ENCODE measurements around the gene FBXO46.
A peak's percentile ranks its signal among the peaks of the same experiment; 100 is the strongest.

The FBXO46 gene

DNA sequence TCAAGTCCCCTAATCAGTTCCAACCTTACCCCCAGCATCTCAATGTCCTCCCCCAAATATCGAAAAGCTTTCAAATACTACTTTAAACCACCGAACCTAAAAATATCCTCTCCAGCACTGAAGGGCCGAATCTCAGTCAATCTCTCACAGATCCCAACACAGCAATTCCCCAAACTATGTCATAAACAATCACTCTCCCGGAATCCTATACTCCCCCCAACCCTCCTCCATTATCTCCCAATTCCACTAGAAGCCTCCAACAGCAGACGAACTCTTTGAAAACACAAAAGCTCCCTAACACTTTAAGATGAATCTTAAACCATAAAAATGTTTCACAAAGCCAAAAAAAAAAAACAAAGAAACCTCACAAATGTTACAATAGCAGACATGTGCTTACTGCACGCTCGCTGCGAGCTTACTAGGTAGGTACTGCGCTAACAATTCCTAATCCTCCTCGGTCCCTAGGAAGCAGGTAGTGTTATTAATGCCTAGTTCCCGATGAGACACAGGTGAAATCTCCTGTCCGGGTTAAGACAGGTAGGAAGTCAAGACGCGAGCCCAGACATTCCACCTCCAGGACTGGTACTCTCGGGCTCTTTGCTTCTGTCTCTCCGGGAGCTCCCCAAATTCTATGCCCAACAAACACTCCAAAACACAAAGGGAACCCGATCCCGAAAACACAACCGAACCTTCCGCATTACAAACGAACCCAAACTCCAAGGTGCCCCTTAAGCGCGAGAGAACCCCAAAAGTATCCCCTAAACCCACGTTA, 14.2 kb downstream of the FBXO46 start (continued):
- TF ChIP-seq, protein P1, sequence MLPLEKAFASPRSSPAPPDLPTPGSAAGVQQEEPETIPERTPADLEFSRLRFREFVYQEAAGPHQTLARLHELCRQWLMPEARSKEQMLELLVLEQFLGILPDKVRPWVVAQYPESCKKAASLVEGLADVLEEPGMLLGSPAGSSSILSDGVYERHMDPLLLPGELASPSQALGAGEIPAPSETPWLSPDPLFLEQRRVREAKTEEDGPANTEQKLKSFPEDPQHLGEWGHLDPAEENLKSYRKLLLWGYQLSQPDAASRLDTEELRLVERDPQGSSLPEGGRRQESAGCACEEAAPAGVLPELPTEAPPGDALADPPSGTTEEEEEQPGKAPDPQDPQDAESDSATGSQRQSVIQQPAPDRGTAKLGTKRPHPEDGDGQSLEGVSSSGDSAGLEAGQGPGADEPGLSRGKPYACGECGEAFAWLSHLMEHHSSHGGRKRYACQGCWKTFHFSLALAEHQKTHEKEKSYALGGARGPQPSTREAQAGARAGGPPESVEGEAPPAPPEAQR (tag by site-specific recombination; IDR thresholded peaks at IDR 0.05), result no peak
- TF ChIP-seq ZNF223 (tag by site-specific recombination; IDR thresholded peaks at IDR 0.05) (no peak), ZBTB20 (tag by site-specific recombination; IDR thresholded peaks at IDR 0.05) (peak; percentile 20; the same call in 1 of the 2 replicates), ZNF175 (tag by site-specific recombination; IDR thresholded peaks at IDR 0.05) (no peak), ZNF600 (tag by site-specific recombination; IDR thresholded peaks at IDR 0.05) (peak; percentile 64), ZNF664 (tag by site-specific recombination; IDR thresholded peaks at IDR 0.05) (no peak)
- TF ChIP-seq, protein P2, sequence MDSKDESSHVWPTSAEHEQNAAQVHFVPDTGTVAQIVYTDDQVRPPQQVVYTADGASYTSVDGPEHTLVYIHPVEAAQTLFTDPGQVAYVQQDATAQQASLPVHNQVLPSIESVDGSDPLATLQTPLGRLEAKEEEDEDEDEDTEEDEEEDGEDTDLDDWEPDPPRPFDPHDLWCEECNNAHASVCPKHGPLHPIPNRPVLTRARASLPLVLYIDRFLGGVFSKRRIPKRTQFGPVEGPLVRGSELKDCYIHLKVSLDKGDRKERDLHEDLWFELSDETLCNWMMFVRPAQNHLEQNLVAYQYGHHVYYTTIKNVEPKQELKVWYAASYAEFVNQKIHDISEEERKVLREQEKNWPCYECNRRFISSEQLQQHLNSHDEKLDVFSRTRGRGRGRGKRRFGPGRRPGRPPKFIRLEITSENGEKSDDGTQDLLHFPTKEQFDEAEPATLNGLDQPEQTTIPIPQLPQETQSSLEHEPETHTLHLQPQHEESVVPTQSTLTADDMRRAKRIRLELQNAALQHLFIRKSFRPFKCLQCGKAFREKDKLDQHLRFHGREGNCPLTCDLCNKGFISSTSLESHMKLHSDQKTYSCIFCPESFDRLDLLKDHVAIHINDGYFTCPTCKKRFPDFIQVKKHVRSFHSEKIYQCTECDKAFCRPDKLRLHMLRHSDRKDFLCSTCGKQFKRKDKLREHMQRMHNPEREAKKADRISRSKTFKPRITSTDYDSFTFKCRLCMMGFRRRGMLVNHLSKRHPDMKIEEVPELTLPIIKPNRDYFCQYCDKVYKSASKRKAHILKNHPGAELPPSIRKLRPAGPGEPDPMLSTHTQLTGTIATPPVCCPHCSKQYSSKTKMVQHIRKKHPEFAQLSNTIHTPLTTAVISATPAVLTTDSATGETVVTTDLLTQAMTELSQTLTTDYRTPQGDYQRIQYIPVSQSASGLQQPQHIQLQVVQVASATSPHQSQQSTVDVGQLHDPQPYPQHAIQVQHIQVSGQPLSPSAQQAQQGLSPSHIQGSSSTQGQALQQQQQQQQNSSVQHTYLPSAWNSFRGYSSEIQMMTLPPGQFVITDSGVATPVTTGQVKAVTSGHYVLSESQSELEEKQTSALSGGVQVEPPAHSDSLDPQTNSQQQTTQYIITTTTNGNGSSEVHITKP (tag by site-specific recombination; IDR thresholded peaks at IDR 0.05), result 0 out of 2 replicates have a peak, but pooled peaks have one; percentile 21
- TF ChIP-seq, protein P3, sequence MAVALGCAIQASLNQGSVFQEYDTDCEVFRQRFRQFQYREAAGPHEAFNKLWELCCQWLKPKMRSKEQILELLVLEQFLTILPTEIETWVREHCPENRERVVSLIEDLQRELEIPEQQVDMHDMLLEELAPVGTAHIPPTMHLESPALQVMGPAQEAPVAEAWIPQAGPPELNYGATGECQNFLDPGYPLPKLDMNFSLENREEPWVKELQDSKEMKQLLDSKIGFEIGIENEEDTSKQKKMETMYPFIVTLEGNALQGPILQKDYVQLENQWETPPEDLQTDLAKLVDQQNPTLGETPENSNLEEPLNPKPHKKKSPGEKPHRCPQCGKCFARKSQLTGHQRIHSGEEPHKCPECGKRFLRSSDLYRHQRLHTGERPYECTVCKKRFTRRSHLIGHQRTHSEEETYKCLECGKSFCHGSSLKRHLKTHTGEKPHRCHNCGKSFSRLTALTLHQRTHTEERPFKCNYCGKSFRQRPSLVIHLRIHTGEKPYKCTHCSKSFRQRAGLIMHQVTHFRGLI (tag by site-specific recombination; IDR thresholded peaks at IDR 0.05), result no peak

DNA sequence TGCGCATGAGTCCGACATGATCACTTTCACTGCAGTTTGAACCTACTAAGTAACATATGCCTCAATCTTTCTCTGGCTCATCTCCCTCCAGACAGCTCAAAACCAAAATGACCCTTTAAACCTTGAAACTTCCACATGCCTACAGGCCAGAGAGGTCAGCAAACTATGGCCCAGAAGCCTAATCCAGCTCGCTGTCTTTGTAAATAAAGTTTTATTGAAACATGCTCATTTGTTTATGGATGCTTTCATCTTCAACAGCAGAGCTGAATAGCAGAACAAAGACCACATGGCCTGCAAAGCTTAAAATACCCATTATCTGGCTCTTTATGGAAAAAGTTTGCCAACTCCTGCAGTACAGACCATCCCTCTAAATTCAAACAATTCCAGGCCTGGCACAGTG, 15.6 kb downstream of the FBXO46 start:
- Histone ChIP-seq H3K4me1 (ENCODE audit: control insufficient read depth, insufficient read depth, low read length) (peaks cover 19% of the 10 kb centered on the region), H3K9me3 (ENCODE audit: control insufficient read depth, insufficient read depth, low read depth, low read length) (no peaks in the 10 kb centered on the region), H3K36me3 (ENCODE audit: control insufficient read depth in 2 of 2, insufficient read depth in 1 of 2, low read length in 2 of 2) (peaks cover 14 to 34% of the 10 kb centered on the region in 2 experiments; a peak in 2 of 3 replicates), H3K4me3 (ENCODE audit: low read depth, low read length) (no peak overlapping the region), H3K27ac (ENCODE audit: extremely low read depth, low read depth, low read length) (no peak overlapping the region; the same call in 1 of the 2 replicates)
- TF ChIP-seq ZSCAN30 (tag by site-specific recombination; IDR thresholded peaks at IDR 0.05) (no peak), ZNF837 (tag by site-specific recombination; IDR thresholded peaks at IDR 0.05) (no peak), ZBTB1 (tag by site-specific recombination; IDR thresholded peaks at IDR 0.05) (no peak), ZNF626 (tag by site-specific recombination; IDR thresholded peaks at IDR 0.05) (no peak), ZNF549 (tag by site-specific recombination; IDR thresholded peaks at IDR 0.05) (no peak), GLIS1 (tag by site-specific recombination; IDR thresholded peaks at IDR 0.05) (no peak), ZNF302 (tag by site-specific recombination; IDR thresholded peaks at IDR 0.05; ENCODE audit: low read depth) (no peak), ZNF560 (tag by site-specific recombination; IDR thresholded peaks at IDR 0.05; ENCODE audit: borderline replicate concordance) (no peak), ZNF558 (tag by site-specific recombination; IDR thresholded peaks at IDR 0.05) (no peak), ZBTB7A (tag by site-specific recombination; IDR thresholded peaks at IDR 0.05; ENCODE audit: low read depth) (no peak), MEIS1 (CRISPR knock-in tag; IDR thresholded peaks at IDR 0.05; ENCODE audit: borderline replicate concordance) (no peak), ZNF132 (tag by site-specific recombination; IDR thresholded peaks at IDR 0.05; ENCODE audit: borderline replicate concordance) (no peak)
- TF ChIP-seq, protein P2 (tag by site-specific recombination; IDR thresholded peaks at IDR 0.05), result no peak
- TF ChIP-seq, protein P4, sequence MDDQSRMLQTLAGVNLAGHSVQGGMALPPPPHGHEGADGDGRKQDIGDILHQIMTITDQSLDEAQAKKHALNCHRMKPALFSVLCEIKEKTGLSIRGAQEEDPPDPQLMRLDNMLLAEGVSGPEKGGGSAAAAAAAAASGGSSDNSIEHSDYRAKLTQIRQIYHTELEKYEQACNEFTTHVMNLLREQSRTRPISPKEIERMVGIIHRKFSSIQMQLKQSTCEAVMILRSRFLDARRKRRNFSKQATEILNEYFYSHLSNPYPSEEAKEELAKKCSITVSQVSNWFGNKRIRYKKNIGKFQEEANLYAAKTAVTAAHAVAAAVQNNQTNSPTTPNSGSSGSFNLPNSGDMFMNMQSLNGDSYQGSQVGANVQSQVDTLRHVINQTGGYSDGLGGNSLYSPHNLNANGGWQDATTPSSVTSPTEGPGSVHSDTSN (CRISPR knock-in tag; IDR thresholded peaks at IDR 0.05), result no peak
- TF ChIP-seq, protein P5, sequence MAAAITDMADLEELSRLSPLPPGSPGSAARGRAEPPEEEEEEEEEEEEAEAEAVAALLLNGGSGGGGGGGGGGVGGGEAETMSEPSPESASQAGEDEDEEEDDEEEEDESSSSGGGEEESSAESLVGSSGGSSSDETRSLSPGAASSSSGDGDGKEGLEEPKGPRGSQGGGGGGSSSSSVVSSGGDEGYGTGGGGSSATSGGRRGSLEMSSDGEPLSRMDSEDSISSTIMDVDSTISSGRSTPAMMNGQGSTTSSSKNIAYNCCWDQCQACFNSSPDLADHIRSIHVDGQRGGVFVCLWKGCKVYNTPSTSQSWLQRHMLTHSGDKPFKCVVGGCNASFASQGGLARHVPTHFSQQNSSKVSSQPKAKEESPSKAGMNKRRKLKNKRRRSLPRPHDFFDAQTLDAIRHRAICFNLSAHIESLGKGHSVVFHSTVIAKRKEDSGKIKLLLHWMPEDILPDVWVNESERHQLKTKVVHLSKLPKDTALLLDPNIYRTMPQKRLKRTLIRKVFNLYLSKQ (tag by site-specific recombination; IDR thresholded peaks at IDR 0.05; ENCODE audit: borderline replicate concordance), result no peak
- POLR2A ChIA-PET, result interaction anchor here (0.6 to 6.5 kb wide), 5 partner anchors 16 to 280 kb away, joined by 3 to 133 read pairs (median 6); partner anchors contain the start of genes CCDC61, FBXO46, QPCTL and SIX5
- CTCF ChIA-PET, result interaction anchor here (1.1 to 7.7 kb wide), 5 partner anchors 8 to 55 kb away, joined by 4 to 64 read pairs (median 5); partner anchors contain the start of genes QPCTL, SIX5 and SNRPD2

All from HEK293 (cell line).